Nephron (organoid): ENCODE results near the gene RBBP5.

ENCODE experiments used
- H3K27ac Mint-ChIP-seq, 3 experiments: 2 replicates each; pipeline ENCODE4 v1.8.0; 2020; ENCODE audit warnings: mixed read lengths in 3 of 3, mild to moderate bottlenecking in 2 of 3, moderate library complexity in 1 of 3
- H3K27me3 Mint-ChIP-seq: 2 replicates; pipeline ENCODE4 v1.8.0; 2021; ENCODE audit warnings: low read depth, mild to moderate bottlenecking, moderate library complexity, mixed read lengths
- H3K36me3 Mint-ChIP-seq: 2 replicates; pipeline ENCODE4 v1.8.0; 2020; ENCODE audit warnings: low read depth, mixed read lengths
- H3K4me1 Mint-ChIP-seq: 2 replicates; pipeline ENCODE4 v1.8.0; 2020; ENCODE audit warnings: mixed read lengths
- H3K4me3 Mint-ChIP-seq, 3 experiments: 2 replicates each; pipeline ENCODE4 v1.8.0; 2020; ENCODE audit warnings: mild to moderate bottlenecking in 3 of 3, mixed read lengths in 3 of 3, moderate library complexity in 2 of 3
- H3K9me3 Mint-ChIP-seq: 2 replicates; pipeline ENCODE4 v1.8.0; 2020; ENCODE audit warnings: mixed read lengths
- CTCF ChIP-seq, 3 experiments: fragments of 200-600 bp; sonication (generic); IDR thresholded peaks; one replicate each; pipeline ENCODE4 v1.5.0; 2021; ENCODE audit warnings: antibody characterized with exemption in 3 of 3; ENCODE audit not compliant: unreplicated experiment in 3 of 3

The RBBP5 gene

GRCh38 chr1:205147191-205147835 is 25.5 kb upstream of the RBBP5 start:
- peaks cover 13% of the 10 kb centered on the region for H3K4me1 Mint-ChIP-seq
- TF ChIP-seq CTCF (IDR thresholded peaks at IDR 0.05; ENCODE audit: unreplicated experiment in 3 of 3), result no peak
- H3K36me3 Mint-ChIP-seq, result peaks cover 39% of the 10 kb centered on the region
- no peaks in the 10 kb centered on the region for H3K27me3 Mint-ChIP-seq
- no peak overlapping the region for H3K4me3 Mint-ChIP-seq
- H3K9me3 Mint-ChIP-seq, result no peaks in the 10 kb centered on the region
- peak overlapping the region in 1 of 3 experiments; percentile 21 for H3K27ac Mint-ChIP-seq

GRCh38 chr1:205144751-205145150 is 23.0 kb upstream of the RBBP5 start:
- H3K27ac Mint-ChIP-seq, result peak overlapping the region; percentile 88 to 89 (median 88)
- H3K4me3 Mint-ChIP-seq, result no peak overlapping the region
- H3K9me3 Mint-ChIP-seq, result no peaks in the 10 kb centered on the region
- no peaks in the 10 kb centered on the region for H3K27me3 Mint-ChIP-seq
- H3K36me3 Mint-ChIP-seq, result peaks cover 31% of the 10 kb centered on the region
- H3K4me1 Mint-ChIP-seq, result peaks cover 13% of the 10 kb centered on the region
- no peak for TF ChIP-seq CTCF (IDR thresholded peaks at IDR 0.05; ENCODE audit: unreplicated experiment in 3 of 3)

- H3K9me3 Mint-ChIP-seq, result no peaks in the 10 kb centered on the region
Measured at GRCh38 chr1:205144046-205144720, 22.4 kb upstream of the RBBP5 start.

GRCh38 chr1:205142102-205142469 is 20.3 kb upstream of the RBBP5 start:
- Mint-ChIP-seq H3K27me3 (no peaks in the 10 kb centered on the region), H3K36me3 (peaks cover 9% of the 10 kb centered on the region)

More at GRCh38 chr1:205144046-205144720, 22.4 kb upstream of the RBBP5 start:
- H3K36me3 Mint-ChIP-seq, result peaks cover 25% of the 10 kb centered on the region
- no peaks in the 10 kb centered on the region for H3K27me3 Mint-ChIP-seq
- peak overlapping the region; percentile 88 to 89 (median 88) for H3K27ac Mint-ChIP-seq
- H3K4me3 Mint-ChIP-seq, result no peak overlapping the region
- TF ChIP-seq CTCF (IDR thresholded peaks at IDR 0.05; ENCODE audit: unreplicated experiment in 3 of 3), result no peak
- peaks cover 13% of the 10 kb centered on the region for H3K4me1 Mint-ChIP-seq

GRCh38 chr1:205141236-205142101 is 19.7 kb upstream of the RBBP5 start:
- peak; percentile 67 to 88 (median 69) for TF ChIP-seq CTCF (IDR thresholded peaks at IDR 0.05; ENCODE audit: unreplicated experiment in 3 of 3)
- H3K4me1 Mint-ChIP-seq, result peaks cover 13% of the 10 kb centered on the region
- peaks cover 5% of the 10 kb centered on the region for H3K36me3 Mint-ChIP-seq
- H3K4me3 Mint-ChIP-seq, result no peak overlapping the region
- H3K9me3 Mint-ChIP-seq, result no peaks in the 10 kb centered on the region
- H3K27ac Mint-ChIP-seq, result no peak overlapping the region
- no peaks in the 10 kb centered on the region for H3K27me3 Mint-ChIP-seq

More at GRCh38 chr1:205142102-205142469, 20.3 kb upstream of the RBBP5 start:
- no peak for TF ChIP-seq CTCF (IDR thresholded peaks at IDR 0.05; ENCODE audit: unreplicated experiment in 3 of 3)
- Mint-ChIP-seq H3K4me1 (peaks cover 13% of the 10 kb centered on the region), H3K9me3 (no peaks in the 10 kb centered on the region), H3K4me3 (no peak overlapping the region), H3K27ac (no peak overlapping the region)
